ENCODE data around the gene CHSY1. TPM values are rescaled to one million over a fixed set of nuclear protein-coding genes. Genes with fewer than 3 reads are reported as not detected.

CHSY1 gene
- total and polyA plus RNA-seq, 7 experiments from 2014 or later: 0.78 to 47.0 (median 8.9) TPM

GRCh38 chr15:101142711-101143110, 109.1 kb downstream of the CHSY1 start:
- Histone ChIP-seq H3K27ac (ENCODE audit: low read depth, low read length) (no peak overlapping the region), H3K36me3 (ENCODE audit: control insufficient read depth in 2 of 3, insufficient read depth in 3 of 3, low read length in 3 of 3) (no peaks in the 10 kb centered on the region), H3K4me3 (ENCODE audit: low read length) (no peak overlapping the region), H3K27me3 (ENCODE audit: control insufficient read depth in 2 of 2, insufficient read depth in 2 of 2, low read length in 2 of 2) (no peaks in the 10 kb centered on the region), H3K9me3 (ENCODE audit: control insufficient read depth in 2 of 3, low read length in 3 of 3) (no peaks in the 10 kb centered on the region), H3K4me1 (ENCODE audit: control insufficient read depth in 2 of 2, insufficient read depth in 2 of 2, low read length in 2 of 2) (no peaks in the 10 kb centered on the region)
- intact Hi-C loops (cut with micrococcal nuclease): no loop called here
- Mint-ChIP-seq H3K9me3 (peaks cover 0 to 8% (median 0%) of the 10 kb centered on the region in 11 donors), H3K4me3 (no peak overlapping the region), H3K4me1 (peaks cover 0 to 22% (median 5%) of the 10 kb centered on the region in 7 donors), H3K27ac (no peak overlapping the region), H3K27me3 (peaks cover 0 to 3% (median 0%) of the 10 kb centered on the region in 5 donors), H3K36me3 (peaks cover 0 to 13% (median 0%) of the 10 kb centered on the region in 5 donors)
- ATAC-seq: no peak
- DNase-seq: no peak
- ChIA-PET CTCF (interaction anchor here (0.6 kb wide), 1 partner anchor 147 kb away, joined by 3 read pairs; no protein-coding TSS in a partner anchor), POLR2A (no interaction called here)

GRCh38 chr15:101141926-101142527, 109.8 kb downstream of the CHSY1 start:
- Mint-ChIP-seq H3K9me3 (peaks cover 0 to 8% (median 0%) of the 10 kb centered on the region in 11 donors), H3K4me3 (no peak overlapping the region), H3K36me3 (peaks cover 0 to 13% (median 0%) of the 10 kb centered on the region in 5 donors), H3K27ac (peak overlapping the region in 1 of 9 donors; percentile 24), H3K27me3 (peaks cover 0 to 3% (median 0%) of the 10 kb centered on the region in 5 donors), H3K4me1 (peaks cover 6 to 27% (median 12%) of the 10 kb centered on the region in 7 donors)
- Histone ChIP-seq H3K9me3 (ENCODE audit: control insufficient read depth in 2 of 3, low read length in 3 of 3) (no peaks in the 10 kb centered on the region), H3K4me1 (ENCODE audit: control insufficient read depth in 2 of 2, insufficient read depth in 2 of 2, low read length in 2 of 2) (peaks cover 5 to 6% of the 10 kb centered on the region in 2 donors), H3K4me3 (ENCODE audit: low read length) (no peak overlapping the region), H3K27me3 (ENCODE audit: control insufficient read depth in 2 of 2, insufficient read depth in 2 of 2, low read length in 2 of 2) (no peaks in the 10 kb centered on the region), H3K27ac (ENCODE audit: low read depth, low read length) (no peak overlapping the region), H3K36me3 (ENCODE audit: control insufficient read depth in 2 of 3, insufficient read depth in 3 of 3, low read length in 3 of 3) (no peaks in the 10 kb centered on the region)
- DNase-seq (no peak), ATAC-seq (no peak)
- POLR2A ChIA-PET: no interaction called here
- CTCF ChIA-PET: no interaction called here
- intact Hi-C loops (cut with micrococcal nuclease): no loop called here

DNA sequence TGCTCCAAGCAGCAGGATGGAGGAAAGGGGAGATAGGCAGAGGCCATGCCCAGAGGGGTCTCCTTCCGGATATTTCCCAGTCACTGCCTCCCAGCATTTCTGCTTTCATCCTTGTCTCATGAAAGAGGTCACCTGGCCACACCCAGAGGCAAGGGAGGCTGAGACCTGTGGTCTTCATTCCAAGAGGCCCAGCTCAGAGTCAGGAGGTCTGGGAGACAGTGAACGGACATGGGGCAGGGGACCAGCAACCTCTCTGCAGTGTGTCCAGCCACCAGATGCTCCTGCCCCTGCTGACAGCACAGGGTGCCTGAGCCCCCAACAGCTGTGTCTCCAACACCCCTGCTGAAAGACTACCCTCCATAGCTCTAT, 111.2 kb downstream of the CHSY1 start:
- intact Hi-C loops (cut with micrococcal nuclease): no loop called here
- H3K27ac ChIP-seq (ENCODE audit: low read depth, low read length): no peak overlapping the region
- no peak overlapping the region for H3K27ac Mint-ChIP-seq
- peaks cover 0 to 13% (median 0%) of the 10 kb centered on the region in 5 donors for H3K36me3 Mint-ChIP-seq
- H3K4me1 Mint-ChIP-seq: peaks cover 13 to 35% (median 22%) of the 10 kb centered on the region in 7 donors
- peaks cover 6 to 7% of the 10 kb centered on the region in 2 donors for H3K4me1 ChIP-seq (ENCODE audit: control insufficient read depth in 2 of 2, insufficient read depth in 2 of 2, low read length in 2 of 2)
- ChIA-PET CTCF (no interaction called here), POLR2A (no interaction called here)
- H3K4me3 Mint-ChIP-seq: no peak overlapping the region
- no peaks in the 10 kb centered on the region for H3K36me3 ChIP-seq (ENCODE audit: control insufficient read depth in 2 of 3, insufficient read depth in 3 of 3, low read length in 3 of 3)
- no peaks in the 10 kb centered on the region for H3K27me3 Mint-ChIP-seq
- no peak for ATAC-seq
- H3K4me3 ChIP-seq (ENCODE audit: low read length): no peak overlapping the region
- no peaks in the 10 kb centered on the region for H3K27me3 ChIP-seq (ENCODE audit: control insufficient read depth in 2 of 2, insufficient read depth in 2 of 2, low read length in 2 of 2)
- H3K9me3 Mint-ChIP-seq: peaks cover 0 to 8% (median 0%) of the 10 kb centered on the region in 11 donors
- DNase-seq: no peak
- H3K9me3 ChIP-seq (ENCODE audit: control insufficient read depth in 2 of 3, low read length in 3 of 3): no peaks in the 10 kb centered on the region

GRCh38 chr15:101139986-101140696, 111.7 kb downstream of the CHSY1 start:
- Mint-ChIP-seq H3K27me3 (no peaks in the 10 kb centered on the region), H3K4me1 (peaks cover 13 to 35% (median 26%) of the 10 kb centered on the region in 7 donors), H3K4me3 (no peak overlapping the region), H3K36me3 (peaks cover 0 to 16% (median 0%) of the 10 kb centered on the region in 5 donors), H3K9me3 (peaks cover 0 to 8% (median 0%) of the 10 kb centered on the region in 11 donors), H3K27ac (no peak overlapping the region)
- ChIA-PET CTCF (no interaction called here), POLR2A (no interaction called here)
- no peaks in the 10 kb centered on the region for H3K9me3 ChIP-seq (ENCODE audit: control insufficient read depth in 2 of 3, low read length in 3 of 3)
- no peak overlapping the region for H3K4me3 ChIP-seq (ENCODE audit: low read length)
- H3K27me3 ChIP-seq (ENCODE audit: control insufficient read depth in 2 of 2, insufficient read depth in 2 of 2, low read length in 2 of 2): no peaks in the 10 kb centered on the region
- peaks cover 6 to 7% of the 10 kb centered on the region in 2 donors for H3K4me1 ChIP-seq (ENCODE audit: control insufficient read depth in 2 of 2, insufficient read depth in 2 of 2, low read length in 2 of 2)
- no peak overlapping the region for H3K27ac ChIP-seq (ENCODE audit: low read depth, low read length)
- intact Hi-C loops (cut with micrococcal nuclease): no loop called here
- no peak for DNase-seq
- no peaks in the 10 kb centered on the region for H3K36me3 ChIP-seq (ENCODE audit: control insufficient read depth in 2 of 3, insufficient read depth in 3 of 3, low read length in 3 of 3)
- no peak for ATAC-seq

- Histone ChIP-seq H3K27me3 (ENCODE audit: control insufficient read depth in 2 of 2, insufficient read depth in 2 of 2, low read length in 2 of 2) (no peaks in the 10 kb centered on the region), H3K27ac (ENCODE audit: low read depth, low read length) (no peak overlapping the region), H3K9me3 (ENCODE audit: control insufficient read depth in 2 of 3, low read length in 3 of 3) (no peaks in the 10 kb centered on the region), H3K4me3 (ENCODE audit: low read length) (no peak overlapping the region), H3K36me3 (ENCODE audit: control insufficient read depth in 2 of 3, insufficient read depth in 3 of 3, low read length in 3 of 3) (no peaks in the 10 kb centered on the region), H3K4me1 (ENCODE audit: control insufficient read depth in 2 of 2, insufficient read depth in 2 of 2, low read length in 2 of 2) (peaks cover 6 to 7% of the 10 kb centered on the region in 2 donors)
- peaks cover 0 to 11% (median 2%) of the 10 kb centered on the region in 11 donors for H3K9me3 Mint-ChIP-seq
- intact Hi-C loops (cut with micrococcal nuclease): no loop called here
- DNase-seq (no peak), ATAC-seq (no peak)
- ChIA-PET CTCF (no interaction called here), POLR2A (no interaction called here)
- H3K27me3 Mint-ChIP-seq: no peaks in the 10 kb centered on the region
- H3K4me1 Mint-ChIP-seq: peaks cover 13 to 35% (median 26%) of the 10 kb centered on the region in 7 donors
- peaks cover 0 to 10% (median 0%) of the 10 kb centered on the region in 5 donors for H3K36me3 Mint-ChIP-seq
- H3K4me3 Mint-ChIP-seq: no peak overlapping the region
- peak overlapping the region in 2 of 9 donors; percentile 7 to 51 for H3K27ac Mint-ChIP-seq
Measured at GRCh38 chr15:101138913-101139880, 112.7 kb downstream of the CHSY1 start.

DNA sequence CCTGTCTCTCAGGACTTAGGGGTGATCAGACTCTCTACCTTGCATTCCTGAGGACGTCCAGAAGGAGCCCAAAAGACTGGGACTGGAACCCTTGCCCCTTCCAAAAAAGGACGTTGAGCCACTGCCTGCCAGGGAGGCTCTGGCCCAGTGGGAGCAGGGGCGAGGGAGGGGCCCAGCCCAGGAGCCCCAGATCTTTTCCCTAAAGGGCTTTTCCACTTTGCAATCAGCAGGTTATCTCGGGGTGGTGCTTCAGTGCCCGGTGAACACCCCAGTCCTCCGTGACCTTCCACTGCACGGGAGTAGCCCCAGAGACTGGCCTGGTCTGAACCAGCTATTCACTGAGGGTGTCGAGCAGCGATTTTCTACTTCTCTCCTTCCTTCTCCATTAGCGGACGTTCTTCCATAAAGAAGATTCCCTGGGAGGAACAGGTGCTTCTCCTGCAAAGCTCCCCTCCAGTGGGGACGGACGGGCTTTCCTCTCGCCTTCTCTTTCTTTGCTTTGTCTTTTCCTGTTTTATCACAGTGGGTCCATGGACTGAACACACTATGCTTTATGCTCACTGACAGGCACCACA, 113.7 kb downstream of the CHSY1 start:
- H3K36me3 Mint-ChIP-seq: peaks cover 0 to 9% (median 0%) of the 10 kb centered on the region in 5 donors
- ATAC-seq: no peak
- Histone ChIP-seq H3K4me3 (ENCODE audit: low read length) (no peak overlapping the region), H3K36me3 (ENCODE audit: control insufficient read depth in 2 of 3, insufficient read depth in 3 of 3, low read length in 3 of 3) (no peaks in the 10 kb centered on the region), H3K4me1 (ENCODE audit: control insufficient read depth in 2 of 2, insufficient read depth in 2 of 2, low read length in 2 of 2) (peaks cover 6 to 7% of the 10 kb centered on the region in 2 donors), H3K9me3 (ENCODE audit: control insufficient read depth in 2 of 3, low read length in 3 of 3) (no peaks in the 10 kb centered on the region), H3K27ac (ENCODE audit: low read depth, low read length) (no peak overlapping the region), H3K27me3 (ENCODE audit: control insufficient read depth in 2 of 2, insufficient read depth in 2 of 2, low read length in 2 of 2) (no peaks in the 10 kb centered on the region)
- intact Hi-C loops (cut with micrococcal nuclease): no loop called here
- ChIA-PET POLR2A (no interaction called here), CTCF (no interaction called here)
- H3K4me1 Mint-ChIP-seq: peaks cover 13 to 37% (median 26%) of the 10 kb centered on the region in 7 donors
- peaks cover 0 to 11% (median 2%) of the 10 kb centered on the region in 11 donors for H3K9me3 Mint-ChIP-seq
- no peaks in the 10 kb centered on the region for H3K27me3 Mint-ChIP-seq
- peak overlapping the region in 1 of 9 donors; percentile 7 for H3K27ac Mint-ChIP-seq
- DNase-seq: no peak
- no peak overlapping the region for H3K4me3 Mint-ChIP-seq

All from naive thymus-derived CD4-positive, alpha-beta T cell (primary cell).